Stimulated activated CD4-positive, alpha-beta T cell treated with anti-CD3 and anti-CD28 coated beads, Interleukin-1b, Interleukin-23, amount 100 ng/mL, for 1 hour (primary cell): ENCODE measurements around the gene GHRHR.

Experiments
- DNase-seq, 2 donors: peaks; one replicate each; pipeline ENCODE4 v3.0.0-alpha.2; 2020; ENCODE audit warnings: low read depth in 2 of 2

GHRHR gene

GRCh38 chr7:30968747-30969603, 5.2 kb downstream of the GHRHR start:
- DNase-seq: no peak

- no peak for DNase-seq
Observed at GRCh38 chr7:30969604-30969970, 5.8 kb downstream of the GHRHR start.

GRCh38 chr7:30970074-30970473, 6.3 kb downstream of the GHRHR start:
- DNase-seq: no peak

GRCh38 chr7:30970594-30971094, 6.9 kb downstream of the GHRHR start:
- DNase-seq: no peak

DNA sequence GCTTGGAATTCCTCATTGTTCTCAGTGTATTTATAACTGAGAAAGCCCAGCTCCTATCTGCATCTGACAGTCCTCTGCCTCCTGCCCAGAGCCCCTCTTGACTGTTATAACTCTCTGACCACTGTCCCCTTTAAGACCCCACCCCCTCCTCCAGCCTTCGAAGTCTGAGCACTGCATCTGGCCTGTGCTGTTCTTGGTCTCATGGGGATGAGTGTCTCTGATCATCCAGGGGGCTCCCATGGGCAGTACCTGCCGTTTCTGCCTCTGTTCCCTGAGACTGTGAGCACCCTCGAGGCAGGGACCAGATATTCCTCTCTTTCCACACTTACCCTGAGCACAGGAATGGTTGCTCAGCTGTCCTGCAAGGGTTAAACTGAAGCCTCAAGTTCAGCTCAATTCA, 7.7 kb downstream of the GHRHR start:
- DNase-seq: no peak

DNA sequence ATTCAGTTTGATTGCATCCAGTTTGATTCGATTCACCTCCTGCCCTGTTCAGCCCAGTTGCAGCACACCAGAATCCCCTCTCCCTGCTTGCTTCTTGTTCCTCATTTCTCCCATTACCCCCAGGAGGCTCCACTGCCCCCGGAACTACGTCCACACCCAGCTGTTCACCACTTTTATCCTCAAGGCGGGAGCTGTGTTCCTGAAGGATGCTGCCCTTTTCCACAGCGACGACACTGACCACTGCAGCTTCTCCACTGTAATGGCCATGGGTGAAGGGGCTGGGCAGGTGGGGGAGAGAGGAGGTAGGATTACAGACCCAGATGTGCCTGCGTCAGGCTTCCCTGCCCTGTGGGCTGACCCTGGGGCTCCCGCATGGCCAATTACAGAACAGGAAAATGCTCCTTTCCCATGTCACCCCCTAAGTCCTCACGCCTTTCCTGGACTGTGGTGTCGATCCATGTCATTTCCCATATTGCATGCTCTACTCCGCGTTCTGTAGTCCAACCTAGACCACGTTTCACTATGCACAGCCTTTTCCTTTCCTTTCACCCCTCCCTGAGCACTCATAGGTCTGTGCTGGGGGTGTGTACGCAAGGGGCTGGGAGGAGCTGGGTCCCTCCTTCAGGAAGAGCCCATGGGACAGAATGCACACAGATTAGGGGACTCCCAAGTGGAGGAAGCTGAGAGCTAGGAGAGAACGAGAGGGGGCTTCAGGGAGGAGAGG, 8.2 kb downstream of the GHRHR start:
- no peak for DNase-seq

DNA sequence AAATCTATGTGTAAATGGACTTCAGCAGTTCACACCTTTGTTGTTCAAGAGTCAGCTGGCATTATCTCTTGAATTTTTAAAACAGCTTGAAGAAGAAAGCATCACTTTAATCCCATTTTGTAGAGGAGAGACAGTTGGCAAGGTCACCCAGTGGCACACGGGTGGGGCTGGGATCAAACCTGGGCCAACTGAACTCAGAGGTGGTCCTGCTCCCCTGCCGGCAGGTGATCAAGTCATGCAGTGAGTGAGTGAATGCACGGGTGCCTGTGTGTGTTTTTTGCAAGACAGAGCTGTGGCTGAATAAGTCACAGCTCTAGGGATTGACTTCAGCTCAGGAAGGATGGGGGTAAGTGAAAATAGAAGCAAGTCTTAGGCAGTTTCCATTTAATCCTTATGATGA, 9.5 kb downstream of the GHRHR start:
- no peak for DNase-seq

- no peak for DNase-seq
Observed at GRCh38 chr7:30973791-30974604, 10.2 kb downstream of the GHRHR start.

DNA sequence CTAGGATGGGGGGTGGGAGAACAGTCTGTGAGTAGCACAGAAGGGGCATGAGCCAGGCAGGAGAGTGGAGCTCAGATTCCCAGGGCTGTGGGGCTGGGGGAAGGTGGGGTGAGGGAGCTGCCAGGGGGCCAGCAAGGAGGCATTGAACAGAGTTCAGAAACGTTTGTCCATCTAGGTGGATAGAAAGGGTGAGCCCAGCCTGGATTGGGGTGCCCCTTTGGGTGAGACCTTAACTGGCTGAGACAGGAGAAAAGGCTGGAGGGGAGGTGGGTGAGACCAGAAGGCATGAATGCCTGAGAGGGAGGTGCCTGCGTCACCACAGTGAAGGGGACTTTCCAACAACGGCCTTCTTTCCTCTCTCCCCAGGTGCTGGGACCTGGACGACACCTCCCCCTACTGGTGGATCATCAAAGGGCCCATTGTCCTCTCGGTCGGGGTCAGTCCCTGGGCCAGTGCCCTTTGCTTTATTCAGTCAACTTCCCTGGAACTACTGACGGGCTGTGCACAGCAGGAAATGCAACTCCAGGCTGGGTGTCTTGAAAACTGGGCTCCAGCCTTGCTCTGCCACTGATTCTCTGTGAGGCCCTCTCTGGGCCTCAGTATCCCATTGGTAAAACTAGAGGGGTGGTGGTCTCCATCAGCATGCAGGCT, 11.0 kb downstream of the GHRHR start:
- DNase-seq: no peak

- no peak for DNase-seq
Observed at GRCh38 chr7:30975256-30975899, 11.6 kb downstream of the GHRHR start.

- no peak for DNase-seq
Observed at GRCh38 chr7:30976381-30976780, 12.6 kb downstream of the GHRHR start.

DNA sequence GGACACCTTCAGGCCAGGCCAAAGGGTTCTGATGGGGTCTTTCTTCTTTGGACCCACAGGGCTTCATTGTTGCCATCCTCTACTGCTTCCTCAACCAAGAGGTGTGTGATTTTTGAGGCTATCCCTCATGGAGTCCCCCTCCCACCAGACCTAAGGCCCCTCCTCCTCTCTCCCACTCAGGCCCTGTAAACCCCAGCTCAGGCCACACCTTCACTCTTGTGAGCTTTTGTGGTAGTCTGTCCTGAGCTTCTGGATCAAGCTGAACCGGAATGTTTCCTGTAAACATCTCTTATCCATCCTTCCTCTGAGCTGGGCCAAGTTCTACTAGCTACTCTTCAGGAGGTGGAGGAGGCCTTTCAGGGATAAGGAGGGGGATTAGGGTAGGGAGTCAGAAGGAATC, 13.5 kb downstream of the GHRHR start:
- DNase-seq: no peak

DNA sequence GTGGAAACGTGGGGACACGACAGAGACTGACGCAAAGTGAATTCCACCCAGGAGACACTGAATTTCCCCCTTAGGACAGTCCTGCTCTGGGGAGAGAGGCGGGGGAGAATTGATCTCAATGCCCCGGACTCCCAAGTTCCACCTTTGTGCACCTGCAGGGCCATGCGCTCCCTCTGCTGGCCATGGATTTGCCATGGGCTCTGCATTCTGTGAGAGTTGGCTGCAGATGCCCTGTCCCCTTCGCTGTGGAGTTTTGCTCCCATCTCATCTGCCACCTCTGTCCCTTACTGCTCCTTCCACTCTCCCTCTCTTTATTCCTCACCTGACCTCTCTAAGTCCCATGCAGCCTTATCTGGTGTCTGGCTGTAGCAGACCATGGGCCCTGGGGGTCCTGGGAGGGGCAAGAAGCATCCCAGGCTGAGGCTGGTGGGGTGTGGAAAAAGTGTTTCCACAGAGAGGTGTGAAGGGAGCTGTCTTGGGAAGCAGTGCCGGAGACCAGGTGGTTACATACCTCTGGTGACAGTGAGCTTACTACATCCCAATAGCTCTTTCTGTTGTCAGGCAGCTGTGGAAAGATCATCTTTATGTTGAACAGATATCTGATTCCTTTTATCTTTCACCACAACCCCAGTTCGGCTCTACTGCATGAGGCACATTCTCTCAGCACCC, 14.3 kb downstream of the GHRHR start:
- DNase-seq: no peak

GRCh38 chr7:30979027-30979426, 15.3 kb downstream of the GHRHR start:
- DNase-seq: no peak

DNA sequence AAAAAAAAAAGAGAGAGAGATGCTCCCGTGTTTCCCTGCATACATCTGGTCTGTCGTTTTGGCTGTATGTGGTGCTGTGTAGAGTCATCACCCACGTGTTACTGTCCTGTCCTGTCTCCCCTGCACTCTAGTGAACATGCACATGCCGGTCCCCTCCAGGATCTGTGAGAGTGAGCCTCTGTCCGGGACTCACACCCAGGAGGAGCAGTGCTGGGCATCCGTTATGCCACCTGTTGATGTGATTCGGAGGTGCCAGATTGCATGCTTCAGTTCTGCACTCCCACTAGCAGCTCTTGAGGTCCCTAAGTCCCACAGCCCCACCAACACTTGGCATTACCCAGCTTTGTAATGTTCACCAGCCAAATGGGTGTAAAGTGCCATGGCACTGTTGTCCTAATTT, 16.4 kb downstream of the GHRHR start:
- no peak for DNase-seq

GRCh38 chr7:30980751-30981150, 17.0 kb downstream of the GHRHR start:
- DNase-seq: no peak

DNA sequence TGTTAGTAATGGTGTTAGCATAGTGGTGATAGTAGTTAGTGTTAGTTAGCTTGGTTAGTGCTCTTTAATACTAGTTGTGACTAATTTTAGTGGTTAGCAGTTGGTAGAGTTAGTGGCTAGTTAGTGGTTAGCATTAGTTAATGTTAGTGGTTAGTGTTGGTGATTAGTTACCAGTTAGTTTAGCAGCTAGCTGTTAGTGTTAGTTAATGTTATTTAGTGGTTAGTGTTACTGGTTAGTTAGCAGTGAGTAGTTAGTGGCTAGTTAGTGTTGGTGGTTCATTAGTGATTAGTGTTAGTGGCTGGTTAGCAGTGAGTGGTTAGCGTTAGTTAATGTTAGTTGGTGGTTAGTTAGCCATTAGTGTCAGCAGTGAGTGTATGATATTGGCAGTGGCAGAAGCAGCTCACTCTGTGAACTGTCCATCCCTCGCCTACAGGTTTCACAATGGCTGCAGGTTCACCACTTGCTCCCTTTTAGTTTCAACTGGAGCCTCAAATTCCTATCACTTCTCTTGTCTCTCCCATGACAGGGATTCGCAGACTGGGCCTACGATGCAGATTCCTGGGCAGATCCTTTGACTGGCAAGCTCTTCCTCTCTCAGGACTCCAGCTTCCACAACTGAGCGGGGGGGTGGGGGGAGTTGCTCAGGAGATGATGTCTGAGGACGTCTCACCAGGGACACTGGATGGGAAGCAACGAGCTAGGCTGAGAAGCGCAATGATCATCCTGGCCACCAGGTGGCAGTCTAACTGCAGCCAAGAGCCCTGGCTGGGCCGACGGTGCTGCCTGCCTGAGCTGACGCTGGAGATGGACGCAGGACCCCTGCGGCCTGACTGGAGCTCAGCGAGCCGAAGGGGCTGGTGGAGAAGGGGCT, 19.5 kb downstream of the GHRHR start:
- DNase-seq: peak; percentile 36 to 63

- no peak for DNase-seq
Observed at GRCh38 chr7:30983914-30984247, 20.1 kb downstream of the GHRHR start.

DNA sequence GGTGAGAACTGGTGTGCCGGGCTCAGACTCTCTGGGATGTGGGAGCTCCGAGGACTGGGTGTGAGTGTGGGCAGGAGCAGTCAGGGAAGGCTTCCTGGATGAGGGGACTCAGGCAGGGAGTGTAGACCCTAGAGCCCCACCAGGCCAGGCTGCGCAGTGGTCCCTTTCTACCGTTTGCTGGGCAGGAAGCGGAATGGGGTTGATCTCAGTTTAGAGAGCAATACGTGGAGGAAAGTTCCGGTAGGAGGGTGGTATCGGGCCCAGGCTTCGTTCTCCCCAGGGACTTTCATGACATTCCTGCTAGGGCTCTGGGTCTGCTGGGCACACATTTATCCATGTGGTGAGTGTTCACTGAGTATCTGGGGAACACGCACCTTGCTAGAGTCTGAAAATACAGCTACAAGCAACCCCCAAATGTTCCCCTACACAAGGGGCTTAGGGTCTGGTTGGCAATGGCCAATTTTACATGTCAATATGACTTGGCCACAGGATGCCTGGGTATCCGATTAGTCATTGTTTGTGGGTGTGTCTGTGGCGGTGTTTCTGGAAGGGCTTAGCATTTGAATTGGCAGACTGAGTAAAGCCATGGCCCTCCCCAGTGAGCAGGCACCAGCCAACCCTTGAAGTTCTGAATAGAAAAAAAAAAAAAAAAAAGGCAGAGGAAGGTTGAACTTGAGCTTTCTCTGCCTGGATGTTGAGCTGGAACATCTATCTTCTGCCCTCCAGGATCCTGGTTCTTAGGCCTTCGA, 20.8 kb downstream of the GHRHR start:
- no peak for DNase-seq
